ENCODE data around the gene PNKP. TPM values are rescaled to one million over a fixed set of nuclear protein-coding genes. Genes with fewer than 3 reads are reported as not detected.
"Not testable (repeated sequence)": the region's sequence is repeated elsewhere in the genome, so short reads cannot be mapped to it uniquely, and the experiment has no call there.

Gene PNKP
- total RNA-seq, 1 experiment from 2014 or later: 141 TPM

DNA sequence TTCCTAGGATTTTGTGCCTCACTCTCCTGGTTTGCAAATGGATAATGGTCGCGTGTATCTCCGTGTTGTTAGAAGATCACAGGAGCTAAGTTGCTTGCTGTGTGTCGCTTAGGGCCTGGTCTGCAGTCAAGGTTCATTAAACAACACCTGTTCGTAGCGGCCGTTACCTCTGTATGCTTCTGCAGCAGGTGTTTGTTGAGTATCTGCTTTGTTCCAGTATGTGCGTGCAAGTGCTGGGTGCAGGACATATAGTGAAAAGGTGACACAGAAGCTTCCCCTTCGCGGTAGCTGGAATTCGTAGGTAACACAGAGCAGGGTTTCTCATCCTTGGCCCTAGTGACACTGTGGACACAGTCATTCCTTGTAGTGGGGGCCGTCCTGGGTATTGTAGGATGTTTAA is 43.9 kb downstream of the PNKP start:
- ATAC-seq: no peak
- peaks cover 3% of the 10 kb centered on the region; the same call in 1 of the 2 replicates for H3K36me3 ChIP-seq (ENCODE audit: low read depth, low read length)

DNA sequence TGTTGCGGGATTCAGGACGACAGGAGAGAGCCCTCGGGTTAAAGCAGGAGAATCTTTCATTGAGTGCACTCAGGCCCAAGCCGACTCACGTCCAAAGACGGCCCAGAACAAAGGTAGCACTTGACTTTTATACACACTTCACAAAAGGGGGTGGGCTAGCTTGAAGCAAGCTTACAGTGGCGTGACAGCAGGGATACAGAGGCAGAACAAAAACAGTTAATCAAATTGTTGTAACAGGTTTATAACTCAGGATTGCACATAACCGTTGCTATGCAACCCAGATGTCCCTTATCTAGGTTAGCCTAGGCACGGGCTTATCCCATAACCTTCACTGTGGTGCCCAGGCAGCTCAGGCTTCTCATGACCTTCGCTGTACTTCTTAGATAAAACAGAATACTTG is 47.3 kb downstream of the PNKP start:
- no peak for ATAC-seq
- Histone ChIP-seq H3K9me2 (replicated peaks; ENCODE audit: low read length) (no peaks in the 10 kb centered on the region), H3K79me2 (ENCODE audit: low read length) (peaks cover 41% of the 10 kb centered on the region), H3K9me3 (ENCODE audit: low read length) (no peaks in the 10 kb centered on the region), H3K27ac (ENCODE audit: low read length) (no peak overlapping the region), H3K9ac (ENCODE audit: low read length) (no peak overlapping the region), H3F3A (ENCODE audit: low read length, unreplicated experiment) (no peaks in the 10 kb centered on the region), H3K4me1 (ENCODE audit: insufficient read depth, low read length) (peaks cover 10% of the 10 kb centered on the region), H4K20me1 (ENCODE audit: low read length) (no peaks in the 10 kb centered on the region), H3K27me3 (ENCODE audit: low read length) (no peaks in the 10 kb centered on the region), H3K4me3 (ENCODE audit: low read length) (no peak overlapping the region), H2AFZ (ENCODE audit: low read length) (no peak overlapping the region), H3K36me3 (ENCODE audit: low read depth, low read length) (peaks cover 3% of the 10 kb centered on the region; the same call in 1 of the 2 replicates), H3K4me2 (ENCODE audit: low read length) (no peak overlapping the region)
- TF ChIP-seq EZH2phosphoT487 (IDR thresholded peaks at IDR 0.05; ENCODE audit: borderline replicate concordance, low read length): no peak
- TF ChIP-seq EZH2 (IDR thresholded peaks at IDR 0.05; ENCODE audit: low read length, unreplicated experiment): no peak
- TF ChIP-seq CTCF (conservative IDR thresholded peaks at IDR 0.05; ENCODE audit: low read depth, low read length): no peak
- BruUV-seq (replicated peaks): no TSS peak
- DNase-seq: no peak
- CTCF ChIA-PET: no interaction called here
- intact Hi-C loops (cut with micrococcal nuclease): no loop called here
- POLR2A ChIA-PET (ENCODE audit: unreplicated experiment): no interaction called here

More for the DNA sequence above, 43.9 kb downstream of the PNKP start:
- no TSS peak for BruUV-seq (replicated peaks)
- H3K9me3 ChIP-seq (ENCODE audit: low read length): no peaks in the 10 kb centered on the region
- no peak overlapping the region for H3K4me2 ChIP-seq (ENCODE audit: low read length)
- intact Hi-C loops (cut with micrococcal nuclease): no loop called here
- H3K9ac ChIP-seq (ENCODE audit: low read length): no peak overlapping the region
- CTCF ChIA-PET: no interaction called here
- POLR2A ChIA-PET (ENCODE audit: unreplicated experiment): no interaction called here
- H3F3A ChIP-seq (ENCODE audit: low read length, unreplicated experiment): no peaks in the 10 kb centered on the region
- no peaks in the 10 kb centered on the region for H3K9me2 ChIP-seq (replicated peaks; ENCODE audit: low read length)
- H3K27me3 ChIP-seq (ENCODE audit: low read length): no peaks in the 10 kb centered on the region
- TF ChIP-seq EZH2phosphoT487 (IDR thresholded peaks at IDR 0.05; ENCODE audit: borderline replicate concordance, low read length): no peak
- no peak for TF ChIP-seq CTCF (conservative IDR thresholded peaks at IDR 0.05; ENCODE audit: low read depth, low read length)
- TF ChIP-seq EZH2 (IDR thresholded peaks at IDR 0.05; ENCODE audit: low read length, unreplicated experiment): no peak
- H3K4me3 ChIP-seq (ENCODE audit: low read length): no peak overlapping the region
- H3K4me1 ChIP-seq (ENCODE audit: insufficient read depth, low read length): peaks cover 5% of the 10 kb centered on the region
- no peaks in the 10 kb centered on the region for H4K20me1 ChIP-seq (ENCODE audit: low read length)
- no peak overlapping the region for H2AFZ ChIP-seq (ENCODE audit: low read length)
- no peak for DNase-seq
- H3K27ac ChIP-seq (ENCODE audit: low read length): no peak overlapping the region
- H3K79me2 ChIP-seq (ENCODE audit: low read length): peaks cover 41% of the 10 kb centered on the region

DNA sequence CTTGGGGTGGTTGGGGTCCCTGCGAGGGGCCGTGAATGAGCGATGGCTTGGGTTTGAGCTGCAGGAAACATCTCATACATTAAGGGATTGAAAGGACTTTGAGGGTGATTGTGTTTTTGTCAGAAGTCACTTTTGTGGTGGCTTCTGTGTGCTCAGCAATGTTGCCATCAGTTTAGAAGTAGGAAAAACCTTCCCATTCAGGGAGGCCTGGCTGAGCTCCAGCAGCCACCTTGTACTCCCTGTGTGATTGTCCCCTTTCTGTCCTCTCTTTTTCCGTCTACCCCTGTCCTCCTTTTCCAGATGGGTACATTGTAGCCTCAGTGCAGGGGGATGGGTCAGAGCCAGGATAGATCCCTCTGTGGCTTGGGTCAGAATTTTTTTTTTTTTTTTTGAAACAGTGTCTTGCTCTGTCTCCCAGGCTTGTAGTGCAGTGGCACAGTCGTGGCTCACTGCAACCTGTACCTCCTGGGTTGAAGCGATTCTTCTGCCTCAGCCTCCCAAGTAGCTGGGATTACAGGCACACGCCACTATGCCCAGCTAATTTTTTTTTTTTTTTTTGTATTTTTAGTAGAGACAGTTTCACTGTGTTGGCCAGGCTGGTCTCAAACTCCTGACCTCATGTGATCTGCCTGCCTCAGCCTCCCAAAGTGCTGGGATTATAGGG is 47.8 kb downstream of the PNKP start:
- H3K36me3 ChIP-seq (ENCODE audit: low read depth, low read length); H3K27me3 ChIP-seq (ENCODE audit: low read length); H4K20me1 ChIP-seq (ENCODE audit: low read length); H3K27ac ChIP-seq (ENCODE audit: low read length); ATAC-seq; H3K9me2 ChIP-seq (replicated peaks; ENCODE audit: low read length); DNase-seq; H3F3A ChIP-seq (ENCODE audit: low read length, unreplicated experiment); H3K9me3 ChIP-seq (ENCODE audit: low read length); H3K4me1 ChIP-seq (ENCODE audit: insufficient read depth, low read length); POLR2A ChIA-PET (ENCODE audit: unreplicated experiment); BruUV-seq (replicated peaks): not testable (repeated sequence)
- Histone ChIP-seq H3K4me2 (ENCODE audit: low read length) (peak overlapping the region; percentile 86), H3K4me3 (ENCODE audit: low read length) (peak overlapping the region; percentile 79), H2AFZ (ENCODE audit: low read length) (peak overlapping the region; percentile 95; the same call in 1 of the 2 replicates), H3K9ac (ENCODE audit: low read length) (peak overlapping the region; percentile 82), H3K79me2 (ENCODE audit: low read length) (peaks cover 36% of the 10 kb centered on the region)
- intact Hi-C loops (cut with micrococcal nuclease): loop anchor here (5.0 kb wide), 2 partner anchors 48 to 67 kb away; partner anchors contain the start of gene PNKP
- CTCF ChIA-PET: interaction anchor here (0.6 to 1.0 kb wide), 2 partner anchors 10 to 34 kb away, joined by 3 to 7 read pairs; no protein-coding TSS in a partner anchor

All from PC-3 (cell line).